Spleen (tissue), 11 donors: ENCODE measurements around the gene CLRN3. TPM values are rescaled to one million over a fixed set of nuclear protein-coding genes. Genes with fewer than 3 reads are reported as not detected.

ENCODE experiments used
- DNase-seq: peaks from one replicate; pipeline ENCODE4 v3.0.0-alpha.2; 2020
- H3K27ac ChIP-seq, 8 donors: fragments of 200-600 bp; sonication (generic) in 7 of 8; 1 replicate in 4 of 8; 2 replicates in 4 of 8; pipeline versions ENCODE4 v1.5.0 to v1.8.0; 2016 to 2021; ENCODE audit warnings: inconsistent platforms in 4 of 8, mild to moderate bottlenecking in 4 of 8, moderate library complexity in 1 of 8
- H3K27me3 ChIP-seq, 7 donors: fragments of 200-600 bp; sonication (generic) in 6 of 7; replicated peaks in 1 of 7; 1 replicate in 4 of 7; 2 replicates in 3 of 7; pipeline versions ENCODE4 v1.5.0 to v1.8.0; 2016 to 2021; ENCODE audit warnings: inconsistent platforms in 3 of 7, mild to moderate bottlenecking in 1 of 7
- H3K36me3 ChIP-seq, 6 donors: fragments of 200-600 bp; sonication (generic) in 5 of 6; 1 replicate in 4 of 6; 2 replicates in 2 of 6; pipeline versions ENCODE4 v1.5.0 to v1.8.0; 2016 to 2021; ENCODE audit warnings: inconsistent platforms in 2 of 6
- H3K4me1 ChIP-seq, 6 donors: fragments of 200-600 bp; sonication (generic) in 5 of 6; 1 replicate in 3 of 6; 2 replicates in 3 of 6; pipeline versions ENCODE4 v1.5.0 to v1.8.0; 2016 to 2021; ENCODE audit warnings: inconsistent platforms in 3 of 6
- H3K4me3 ChIP-seq, 8 donors: fragments of 200-600 bp; sonication (generic) in 7 of 8; 1 replicate in 4 of 8; 2 replicates in 4 of 8; pipeline versions ENCODE4 v1.5.0 to v1.8.0; 2016 to 2021; ENCODE audit warnings: inconsistent platforms in 4 of 8, mild to moderate bottlenecking in 4 of 8, moderate library complexity in 2 of 8
- H3K9me3 ChIP-seq, 8 donors: fragments of 200-600 bp; sonication (generic) in 7 of 8; 1 replicate in 4 of 8; 2 replicates in 4 of 8; pipeline versions ENCODE4 v1.5.0 to v1.8.0; 2016 to 2021; ENCODE audit warnings: inconsistent platforms in 4 of 8
- POLR2A ChIP-seq, 3 donors: fragments of 450-650 bp; IDR thresholded peaks; one replicate each; pipeline ENCODE4 v1.5.1; 2017; ENCODE audit warnings: antibody characterized with exemption in 3 of 3, mild to moderate bottlenecking in 1 of 3
- POLR2AphosphoS5 ChIP-seq, 3 donors: sonication (generic); formaldehyde crosslinking; IDR thresholded peaks; one replicate each; pipeline ENCODE4 v1.5.1; 2017; ENCODE audit warnings: antibody characterized with exemption in 3 of 3
- WGBS, 5 donors: extraction: QIAGEN DNeasy Blood & Tissue Kit in 3 of 5; methylation state at CpG; one replicate each; pipeline versions ENCODE4 v1.1.5 to v1.1.7; 2013 to 2018; 5-methylcytosine and 5-hydroxymethylcytosine counted together
- intact Hi-C: fragments of 100-400 bp; cut with DNase I; formaldehyde crosslinking; loops from one replicate; pipeline ENCODE4 v1.15.0; 2023; ENCODE audit warnings: low total_unique reads
- polyA plus RNA-seq, 3 donors: library from polyadenylated mRNA; stranded (reverse); fragments of 200-250 nt; gene quantifications; one replicate each; pipeline ENCODE4 v1.2.1, GENCODE V29; 2013
- total RNA-seq, 7 donors: library from RNA; depleted of rRNA in 3 of 7; stranded (reverse); fragments of >200 nt in 3 of 7; fragmentation: NEBNext Ultra II Directional in 4 of 7; extraction: Animal tissue kit (Norgen Biotek cat#: 25700) in 4 of 7; gene quantifications; one replicate each; pipeline versions ENCODE4 v1.1.0 to v1.2.1, GENCODE V29; 2016 to 2021
- TF ChIP-seq, protein P1 (sequence below), 11 experiments: fragments of 200-600 bp in 7 of 11; fragments of 450-650 bp in 4 of 11; sonication (generic) in 4 of 11; IDR thresholded peaks in 8 of 11; conservative IDR thresholded peaks in 3 of 11; 1 replicate in 7 of 11; 2 replicates in 4 of 11; pipeline versions ENCODE4 v1.4.0 to v1.8.0; 2016 to 2021; ENCODE audit warnings: antibody characterized with exemption in 11 of 11, inconsistent platforms in 4 of 11, mild to moderate bottlenecking in 1 of 11
- donor health status: healthy with polysubstance abuse.
- donor health status: DM: no; HTN: no; CAD: no; lungs with moderate emphysema.
- donor health status: DM: no; HTN: no; CAD: no.
- donor health status: Bipolar disorder and iron deficiency.
- donor health status: healthy.
- donor health status: DM: no; HTN: no; CAD: no.
- donor health status: DM: yes; HTN: yes; CAD: no.

The CLRN3 gene
- total and polyA plus RNA-seq, 10 donors, result 0.22 to 0.43 TPM; not detected in 8

DNA sequence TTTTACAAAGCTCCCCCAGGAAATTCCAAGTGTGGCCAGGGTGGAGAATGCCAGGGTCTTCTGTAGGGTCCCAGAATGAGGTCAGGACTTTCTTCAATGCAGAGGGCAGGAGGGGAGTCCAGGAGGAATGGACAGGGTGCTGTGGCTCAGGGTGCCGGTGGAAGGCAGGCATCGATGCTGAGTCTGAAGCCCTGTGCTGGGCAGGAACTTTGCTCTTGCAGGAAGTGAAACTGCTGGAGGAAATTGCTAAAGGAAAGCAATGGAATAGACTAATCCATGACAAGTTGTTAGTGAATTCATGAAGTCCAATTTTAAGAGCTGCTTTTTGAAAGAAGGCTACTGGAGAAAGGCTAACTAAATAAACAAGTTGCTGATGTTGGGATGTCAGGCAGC, 29.0 kb upstream of the CLRN3 start:
- 31 to 63% (median 34%) methylated on average over 2 of the region's 2 CpGs for WGBS, 5 donors
- intact Hi-C loops, result no loop called here
- TF ChIP-seq POLR2AphosphoS5 (IDR thresholded peaks at IDR 0.05) (no peak), POLR2A (IDR thresholded peaks at IDR 0.05) (no peak)
- TF ChIP-seq, protein P1, sequence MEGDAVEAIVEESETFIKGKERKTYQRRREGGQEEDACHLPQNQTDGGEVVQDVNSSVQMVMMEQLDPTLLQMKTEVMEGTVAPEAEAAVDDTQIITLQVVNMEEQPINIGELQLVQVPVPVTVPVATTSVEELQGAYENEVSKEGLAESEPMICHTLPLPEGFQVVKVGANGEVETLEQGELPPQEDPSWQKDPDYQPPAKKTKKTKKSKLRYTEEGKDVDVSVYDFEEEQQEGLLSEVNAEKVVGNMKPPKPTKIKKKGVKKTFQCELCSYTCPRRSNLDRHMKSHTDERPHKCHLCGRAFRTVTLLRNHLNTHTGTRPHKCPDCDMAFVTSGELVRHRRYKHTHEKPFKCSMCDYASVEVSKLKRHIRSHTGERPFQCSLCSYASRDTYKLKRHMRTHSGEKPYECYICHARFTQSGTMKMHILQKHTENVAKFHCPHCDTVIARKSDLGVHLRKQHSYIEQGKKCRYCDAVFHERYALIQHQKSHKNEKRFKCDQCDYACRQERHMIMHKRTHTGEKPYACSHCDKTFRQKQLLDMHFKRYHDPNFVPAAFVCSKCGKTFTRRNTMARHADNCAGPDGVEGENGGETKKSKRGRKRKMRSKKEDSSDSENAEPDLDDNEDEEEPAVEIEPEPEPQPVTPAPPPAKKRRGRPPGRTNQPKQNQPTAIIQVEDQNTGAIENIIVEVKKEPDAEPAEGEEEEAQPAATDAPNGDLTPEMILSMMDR (IDR thresholded peaks at IDR 0.05 in 8 of 11, conservative IDR thresholded peaks at IDR 0.05 in 3 of 11), result no peak

DNA sequence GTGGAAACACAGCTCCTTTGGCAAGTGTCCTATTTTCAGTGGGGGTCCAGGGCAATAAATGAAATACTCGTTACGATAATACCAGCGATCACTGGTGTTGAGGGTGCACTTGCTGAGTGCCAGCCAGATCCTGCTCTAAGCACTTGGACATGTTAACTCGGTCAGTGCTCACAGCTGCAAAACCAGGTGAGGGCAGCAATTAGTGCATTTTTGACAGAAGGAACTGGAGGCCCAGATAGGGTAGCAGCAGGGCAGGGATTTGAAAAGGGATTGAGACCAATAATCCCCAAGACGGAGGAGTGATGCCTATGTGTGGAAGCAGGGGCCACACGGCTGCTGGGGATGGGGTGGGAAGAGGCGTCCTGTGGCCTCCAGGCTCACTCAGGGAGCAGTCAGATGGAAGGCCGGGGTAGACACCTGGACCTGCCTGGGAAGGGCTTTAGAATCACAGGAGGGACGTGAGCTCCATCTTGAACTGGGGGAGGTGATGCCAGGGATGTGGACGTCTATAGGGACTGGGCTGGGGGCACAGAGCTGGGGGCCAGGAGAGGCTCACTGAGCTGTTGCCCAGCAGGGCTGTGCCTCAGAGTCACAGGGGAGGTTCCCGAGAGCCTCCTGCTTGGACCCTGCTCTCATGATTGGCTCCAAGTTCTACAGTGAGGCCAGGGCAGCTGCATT, 28.5 kb upstream of the CLRN3 start:
- no peak overlapping the region for H3K4me3 ChIP-seq
- no peaks in the 10 kb centered on the region for H3K36me3 ChIP-seq
- 87 to 92% (median 90%) methylated on average over 11 of the region's 11 CpGs for WGBS, 5 donors
- peak overlapping the region in 3 of 8 donors; percentile 64 to 71 (median 66) for H3K27ac ChIP-seq
- intact Hi-C loops, result no loop called here
- peaks cover 0 to 4% (median 0%) of the 10 kb centered on the region in 8 donors for H3K9me3 ChIP-seq
- DNase-seq, result no peak
- H3K4me1 ChIP-seq, result peaks cover 0 to 78% (median 33%) of the 10 kb centered on the region in 6 donors
- H3K27me3 ChIP-seq, result no peaks in the 10 kb centered on the region
- TF ChIP-seq, protein P1 (IDR thresholded peaks at IDR 0.05 in 8 of 11, conservative IDR thresholded peaks at IDR 0.05 in 3 of 11), result no peak
- TF ChIP-seq POLR2AphosphoS5 (IDR thresholded peaks at IDR 0.05) (no peak), POLR2A (IDR thresholded peaks at IDR 0.05) (no peak)

More for the DNA sequence above, 29.0 kb upstream of the CLRN3 start:
- no peaks in the 10 kb centered on the region for H3K36me3 ChIP-seq
- H3K4me1 ChIP-seq, result peaks cover 0 to 82% (median 33%) of the 10 kb centered on the region in 6 donors
- no peaks in the 10 kb centered on the region for H3K9me3 ChIP-seq
- H3K4me3 ChIP-seq, result no peak overlapping the region
- no peaks in the 10 kb centered on the region for H3K27me3 ChIP-seq
- peak overlapping the region in 3 of 8 donors; percentile 64 to 71 (median 66) for H3K27ac ChIP-seq
- no peak for DNase-seq

DNA sequence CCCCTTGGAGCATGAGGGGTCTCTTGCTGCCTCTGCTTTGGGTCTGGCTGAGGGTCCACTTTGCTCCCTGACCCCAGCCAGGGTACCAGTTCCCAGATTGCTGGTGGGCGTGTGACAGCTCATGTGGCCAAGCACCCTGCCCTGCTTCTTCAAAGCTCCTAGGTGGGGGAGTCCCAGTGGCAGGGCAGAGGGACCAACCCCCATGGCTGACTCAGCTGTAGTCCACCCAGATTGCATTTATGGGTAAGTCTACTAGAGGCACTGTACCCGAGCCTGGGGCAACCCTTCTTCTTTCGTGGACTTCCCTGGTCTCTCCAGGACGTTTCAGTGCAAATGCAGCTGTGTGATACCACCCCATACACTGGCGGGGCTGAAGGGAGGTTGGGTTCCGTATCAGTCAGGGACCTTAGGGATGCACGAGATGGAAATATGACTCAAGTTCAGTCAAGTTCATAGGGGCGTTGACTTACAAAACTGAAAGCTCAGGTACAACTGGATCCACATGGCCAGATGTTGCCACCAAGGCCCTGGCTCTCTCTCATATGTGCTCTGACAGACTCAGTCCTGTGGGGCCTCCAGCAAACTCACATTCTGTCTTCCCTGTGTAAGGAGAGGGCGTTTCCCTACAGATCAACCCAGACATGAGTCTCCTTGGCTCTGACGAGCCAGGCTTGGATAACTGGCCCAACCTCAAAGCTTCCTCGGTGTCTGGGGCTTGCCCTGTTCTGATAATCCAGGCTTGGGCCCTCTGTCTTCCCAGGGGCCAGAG, 27.7 kb upstream of the CLRN3 start:
- Histone ChIP-seq H3K27me3 (no peaks in the 10 kb centered on the region), H3K9me3 (peaks cover 0 to 8% (median 0%) of the 10 kb centered on the region in 8 donors), H3K27ac (peak overlapping the region in 7 of 8 donors; percentile 25 to 71 (median 32)), H3K4me1 (peaks cover 0 to 71% (median 32%) of the 10 kb centered on the region in 6 donors), H3K4me3 (no peak overlapping the region), H3K36me3 (no peaks in the 10 kb centered on the region)
- intact Hi-C loops, result no loop called here
- no peak for DNase-seq
- TF ChIP-seq POLR2AphosphoS5 (IDR thresholded peaks at IDR 0.05) (no peak), POLR2A (IDR thresholded peaks at IDR 0.05) (no peak)
- TF ChIP-seq, protein P1 (IDR thresholded peaks at IDR 0.05 in 8 of 11, conservative IDR thresholded peaks at IDR 0.05 in 3 of 11), result no peak
- 63 to 80% (median 71%) methylated on average over 8 to 11 of the region's 11 CpGs for WGBS, 5 donors
